Inflammatory macrophage treated with lipopolysaccharide for 1 hour (primary cell): ENCODE measurements around the gene FMNL3.
A peak's percentile ranks its signal among the peaks of the same experiment; 100 is the strongest.
"Not testable (repeated sequence)": the region's sequence is repeated elsewhere in the genome, so short reads cannot be mapped to it uniquely, and the experiment has no call there.

Source experiments
- DNase-seq, 2 donors: peaks; one replicate each; pipeline ENCODE4 v3.0.0-alpha.2; 2020 to 2022

FMNL3 gene, protein sequence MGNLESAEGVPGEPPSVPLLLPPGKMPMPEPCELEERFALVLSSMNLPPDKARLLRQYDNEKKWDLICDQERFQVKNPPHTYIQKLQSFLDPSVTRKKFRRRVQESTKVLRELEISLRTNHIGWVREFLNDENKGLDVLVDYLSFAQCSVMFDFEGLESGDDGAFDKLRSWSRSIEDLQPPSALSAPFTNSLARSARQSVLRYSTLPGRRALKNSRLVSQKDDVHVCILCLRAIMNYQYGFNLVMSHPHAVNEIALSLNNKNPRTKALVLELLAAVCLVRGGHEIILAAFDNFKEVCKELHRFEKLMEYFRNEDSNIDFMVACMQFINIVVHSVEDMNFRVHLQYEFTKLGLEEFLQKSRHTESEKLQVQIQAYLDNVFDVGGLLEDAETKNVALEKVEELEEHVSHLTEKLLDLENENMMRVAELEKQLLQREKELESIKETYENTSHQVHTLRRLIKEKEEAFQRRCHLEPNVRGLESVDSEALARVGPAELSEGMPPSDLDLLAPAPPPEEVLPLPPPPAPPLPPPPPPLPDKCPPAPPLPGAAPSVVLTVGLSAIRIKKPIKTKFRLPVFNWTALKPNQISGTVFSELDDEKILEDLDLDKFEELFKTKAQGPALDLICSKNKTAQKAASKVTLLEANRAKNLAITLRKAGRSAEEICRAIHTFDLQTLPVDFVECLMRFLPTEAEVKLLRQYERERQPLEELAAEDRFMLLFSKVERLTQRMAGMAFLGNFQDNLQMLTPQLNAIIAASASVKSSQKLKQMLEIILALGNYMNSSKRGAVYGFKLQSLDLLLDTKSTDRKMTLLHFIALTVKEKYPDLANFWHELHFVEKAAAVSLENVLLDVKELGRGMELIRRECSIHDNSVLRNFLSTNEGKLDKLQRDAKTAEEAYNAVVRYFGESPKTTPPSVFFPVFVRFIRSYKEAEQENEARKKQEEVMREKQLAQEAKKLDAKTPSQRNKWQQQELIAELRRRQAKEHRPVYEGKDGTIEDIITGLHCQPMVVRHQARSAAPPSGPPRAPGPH

DNA sequence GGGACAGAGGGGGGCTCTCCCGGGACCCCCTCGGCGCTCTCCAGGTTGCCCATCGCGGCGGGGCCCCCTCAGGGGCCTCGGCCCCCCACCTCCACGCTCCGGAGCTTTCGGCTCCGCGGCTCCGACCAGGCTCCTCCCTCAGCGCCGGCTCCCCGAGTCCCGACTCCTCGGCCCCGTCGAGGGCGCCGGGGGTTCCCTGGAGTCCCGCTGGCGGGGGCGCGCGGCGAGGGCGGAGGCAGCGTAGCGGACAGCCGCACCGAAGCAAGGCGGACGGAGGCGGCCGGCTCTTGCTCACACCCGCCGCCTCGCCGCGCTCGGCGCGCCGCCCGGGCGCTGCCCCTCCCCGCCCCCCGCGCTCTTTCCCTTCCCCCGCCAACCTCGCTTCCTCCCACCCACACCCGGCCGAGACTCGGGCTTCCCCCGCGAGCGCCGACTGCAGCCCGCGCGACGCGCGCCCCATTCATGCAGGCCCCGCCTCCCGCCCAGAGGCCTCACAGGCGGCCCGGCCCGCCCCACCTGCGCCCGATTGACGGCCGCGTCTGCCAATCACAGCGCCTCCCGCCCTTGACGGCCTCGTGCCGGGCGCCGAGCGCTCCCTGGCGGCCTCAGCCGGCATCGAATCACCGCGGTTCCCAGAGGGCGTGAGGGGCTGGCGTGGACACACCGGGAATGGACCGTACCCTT lies at the start of gene FMNL3:
FMNL3 (minus strand) TSS at position 278 of the 684 bp plus-strand sequence; CDS start at position 53, 225 bp downstream.
- DNase-seq: peak; percentile 96 to 99

DNA sequence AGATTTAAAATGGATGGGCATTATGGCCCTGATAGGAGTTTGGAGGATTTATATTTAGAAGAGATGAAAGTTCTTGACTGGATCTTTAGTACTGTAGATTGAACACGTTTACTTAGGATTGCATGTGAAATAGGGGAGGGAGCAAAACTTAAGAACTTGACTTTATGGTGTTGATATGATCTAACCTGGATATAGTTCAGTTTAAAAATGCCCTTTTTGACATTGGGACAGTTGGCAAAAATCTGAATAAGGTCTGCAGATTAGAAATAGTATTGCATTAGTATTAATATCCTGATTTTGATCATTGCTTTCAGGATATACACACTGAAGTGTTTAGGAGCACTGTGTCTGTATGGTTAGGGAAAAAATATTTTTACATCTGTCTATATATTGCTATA lies 43.8 kb upstream of the FMNL3 start:
- DNase-seq: no peak

DNA sequence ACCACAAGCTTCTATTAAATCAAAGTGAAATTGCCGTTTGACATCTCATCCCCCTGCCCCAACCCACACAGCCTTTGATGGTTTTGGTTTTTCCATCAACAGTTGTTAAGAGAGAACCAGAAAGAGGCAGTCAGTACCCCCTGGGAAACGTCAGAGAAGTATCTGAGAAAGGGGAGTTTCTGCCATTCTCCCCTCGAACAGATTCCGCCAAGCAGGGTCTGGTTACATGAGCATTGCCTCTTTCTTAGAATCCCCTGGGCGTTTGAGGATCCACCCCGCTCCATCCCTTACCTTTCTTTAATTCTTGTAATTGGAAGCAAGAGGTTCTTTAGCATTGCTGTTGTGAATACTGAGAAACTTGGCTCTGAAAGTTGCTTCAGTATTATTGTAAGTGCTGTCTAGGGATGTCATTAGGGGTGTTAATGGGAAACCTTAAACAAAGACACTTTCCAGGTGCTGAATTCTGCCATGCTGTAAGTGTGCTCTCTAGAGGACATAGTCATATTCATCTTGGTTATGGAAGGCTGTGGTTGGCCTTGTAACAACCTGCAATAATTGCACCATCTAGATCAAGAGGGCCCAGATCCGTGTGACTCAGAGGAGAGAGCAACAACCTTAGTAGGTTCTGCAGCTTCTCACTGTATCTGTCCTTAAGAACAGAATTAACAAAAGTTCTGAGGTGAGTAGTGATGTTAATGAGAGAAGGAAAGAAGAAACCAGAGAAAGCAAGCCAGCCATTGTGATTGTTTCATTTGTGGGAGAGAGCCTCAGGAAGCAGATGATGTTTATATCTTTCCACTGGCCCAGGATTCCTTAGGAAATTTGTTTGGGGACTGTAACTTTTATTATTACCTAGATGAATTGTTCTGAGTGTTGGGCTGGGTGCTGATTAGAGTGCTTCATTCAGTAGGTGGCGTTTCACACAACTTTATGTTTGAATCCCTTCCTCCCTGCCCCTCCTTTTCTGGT lies 43.1 kb upstream of the FMNL3 start:
- peak; percentile 48 to 56 for DNase-seq

DNA sequence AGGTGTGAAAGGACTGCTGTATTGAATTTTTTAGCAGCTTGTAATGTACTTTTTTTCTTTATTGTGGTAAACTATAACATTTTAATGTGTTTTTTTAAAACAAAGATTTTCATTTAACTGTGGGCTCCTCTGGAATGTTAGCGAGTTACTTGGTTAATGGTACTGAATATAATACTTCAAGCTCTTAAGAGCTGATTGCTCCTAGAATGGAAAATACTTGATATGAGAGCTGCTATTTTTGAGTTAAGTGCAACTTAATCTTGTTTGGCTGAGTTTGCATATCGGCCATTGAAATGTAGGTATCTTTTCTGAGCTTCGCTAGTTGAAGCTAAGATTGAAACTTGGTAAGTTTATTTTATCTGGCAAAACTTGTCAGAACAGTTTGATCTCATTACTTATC lies 41.6 kb upstream of the FMNL3 start:
- no peak for DNase-seq

DNA sequence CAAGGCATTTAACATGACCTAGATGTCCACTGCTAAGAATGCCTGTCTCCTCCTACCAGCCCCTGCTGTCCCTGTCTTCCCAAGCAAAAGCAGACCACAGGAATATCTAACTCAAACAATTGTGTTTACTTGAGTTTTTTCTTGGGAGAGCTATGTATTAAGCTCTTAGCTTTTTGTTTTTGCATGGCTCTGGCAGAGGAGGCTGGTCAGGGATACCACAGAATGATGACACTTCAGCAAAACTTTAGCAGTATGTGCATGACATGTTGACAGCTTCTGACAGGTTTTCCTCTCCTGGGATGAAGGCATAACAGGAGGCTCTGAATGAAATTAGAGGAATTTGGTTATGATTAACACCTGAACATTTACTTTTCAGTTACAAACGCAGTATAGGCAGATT lies 41.1 kb upstream of the FMNL3 start:
- no peak for DNase-seq

DNA sequence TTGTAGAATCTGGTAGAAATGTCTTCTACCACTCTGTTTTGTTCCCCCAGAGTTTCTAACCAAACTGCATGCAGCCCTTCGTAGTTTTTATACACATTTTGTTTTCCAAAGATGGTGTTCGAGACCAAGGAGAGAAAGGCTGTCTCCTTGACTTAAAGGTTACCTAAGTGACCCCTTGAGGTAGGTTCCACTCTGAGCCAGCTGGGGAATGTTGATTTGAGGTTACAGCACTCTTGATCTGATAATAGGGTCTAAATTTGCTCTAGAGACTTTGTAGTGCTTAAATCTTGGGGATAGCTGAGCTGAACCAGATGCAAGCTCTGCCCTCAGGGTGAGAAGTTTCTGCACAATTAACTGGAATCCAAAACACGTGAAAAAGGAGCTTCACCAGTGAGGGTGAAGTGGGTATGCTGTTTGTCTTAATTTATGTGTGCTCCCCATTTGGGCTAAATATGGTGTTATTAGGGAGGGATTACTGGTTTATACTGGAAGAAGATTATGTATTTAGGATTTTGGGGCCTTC lies 37.2 kb upstream of the FMNL3 start:
- DNase-seq: no peak

DNA sequence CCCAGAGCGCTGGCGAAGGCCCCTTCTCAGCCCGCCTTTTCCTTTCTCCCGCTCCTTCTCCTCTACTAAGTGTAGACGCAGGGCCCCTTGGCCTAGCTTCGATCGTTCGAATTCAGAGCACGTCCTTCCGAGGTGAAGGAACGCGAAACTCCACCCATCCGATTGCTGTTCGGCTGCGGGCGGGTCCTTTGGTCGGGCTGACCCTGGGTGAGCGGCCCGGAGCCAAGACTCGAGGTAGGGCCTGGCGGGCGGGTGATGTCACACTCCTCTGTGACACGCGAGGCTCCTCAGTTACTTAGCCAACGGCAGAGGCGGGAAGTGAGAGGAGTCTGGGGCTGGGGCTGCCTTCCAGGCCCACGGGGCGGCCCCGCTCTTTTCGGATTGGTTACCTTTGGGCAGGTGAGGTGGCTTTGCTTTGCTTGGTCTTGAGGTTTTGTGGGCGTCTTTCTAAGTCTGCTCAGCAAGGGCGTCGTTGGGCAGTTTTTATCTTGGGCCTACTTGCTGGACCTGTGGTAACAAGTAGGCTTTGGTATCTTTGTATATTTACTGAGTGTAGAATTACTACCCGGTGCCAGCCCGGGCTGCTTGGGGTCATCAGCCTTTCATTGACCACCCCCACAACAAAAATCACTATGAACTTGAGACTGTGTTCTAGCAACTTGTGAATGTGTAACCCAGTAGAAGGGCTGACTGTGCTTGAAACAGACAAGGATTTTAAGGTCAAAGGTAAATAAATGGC lies 34.8 kb upstream of the FMNL3 start:
- DNase-seq: peak; percentile 88 to 90

DNA sequence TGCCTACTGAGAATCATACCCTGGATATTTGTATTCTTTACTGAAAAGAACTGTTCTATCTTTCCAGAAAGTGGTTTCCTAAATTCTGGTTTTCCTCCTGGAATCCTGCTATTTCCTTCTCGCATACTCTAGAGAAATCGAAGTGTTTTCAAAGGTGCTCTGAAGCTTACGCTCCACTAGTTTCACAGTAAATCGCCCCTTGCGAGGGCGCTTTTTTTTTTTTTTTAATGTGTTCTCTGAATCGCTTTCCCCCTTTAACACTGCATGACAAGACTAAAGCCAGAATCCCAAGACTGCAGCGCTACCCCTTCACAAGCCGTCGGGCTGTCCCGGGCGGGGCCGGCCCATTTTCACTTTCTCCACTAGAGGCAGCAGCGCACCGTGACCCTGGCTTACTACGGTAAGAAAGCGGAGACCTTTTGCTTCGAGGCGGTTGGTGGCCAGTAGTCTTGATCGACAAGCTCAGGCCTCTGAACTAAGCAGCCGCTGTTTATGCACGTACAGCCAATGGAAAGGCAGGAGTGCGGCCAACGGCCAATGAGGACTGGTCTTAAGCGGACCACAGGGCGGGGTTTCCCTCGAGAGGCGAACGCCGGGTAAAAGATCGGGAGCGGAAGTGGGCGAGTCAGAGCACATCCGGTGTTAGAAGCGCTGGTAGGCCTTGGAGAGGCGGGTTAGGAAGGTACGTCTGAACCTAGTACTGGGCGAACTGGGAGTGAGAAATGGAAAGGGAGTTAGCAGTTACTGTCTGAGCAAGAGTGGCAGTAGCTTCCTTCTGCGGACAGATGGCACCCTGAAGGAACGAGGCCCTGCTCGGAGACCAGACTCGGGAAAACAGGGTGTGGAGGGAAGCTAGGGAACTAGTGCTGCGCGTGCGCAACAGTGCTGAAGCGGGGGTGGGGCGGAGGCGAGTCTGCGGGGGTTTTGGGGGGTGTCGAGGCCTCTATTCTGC lies 34.0 kb upstream of the FMNL3 start, which contains the start of gene TMBIM6:
TMBIM6 (plus strand) TSS at position 628 of the 952 bp plus-strand sequence. CDS start 10,937 bp downstream, outside the sequence.
- peak; percentile 100 for DNase-seq

DNA sequence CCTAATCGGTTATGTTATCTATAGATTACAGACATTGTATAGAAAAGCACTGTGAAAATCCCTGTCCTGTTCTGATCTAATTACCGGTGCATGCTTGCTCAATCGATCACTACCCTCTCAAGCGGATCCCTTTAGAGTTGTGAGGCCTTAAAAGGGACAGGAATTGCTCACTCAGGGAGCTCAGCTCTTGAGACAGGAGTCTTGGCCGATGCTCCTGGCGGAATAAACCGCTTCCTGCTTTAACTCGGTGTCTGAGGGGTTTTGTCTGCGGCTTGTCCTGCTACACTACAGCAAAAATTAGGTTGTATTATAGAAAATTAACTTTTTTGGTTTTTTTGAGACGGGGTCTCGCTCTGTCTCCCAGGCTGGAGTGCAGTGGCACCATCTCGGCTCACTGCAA lies 33.1 kb upstream of the FMNL3 start:
- DNase-seq: not testable (repeated sequence)

DNA sequence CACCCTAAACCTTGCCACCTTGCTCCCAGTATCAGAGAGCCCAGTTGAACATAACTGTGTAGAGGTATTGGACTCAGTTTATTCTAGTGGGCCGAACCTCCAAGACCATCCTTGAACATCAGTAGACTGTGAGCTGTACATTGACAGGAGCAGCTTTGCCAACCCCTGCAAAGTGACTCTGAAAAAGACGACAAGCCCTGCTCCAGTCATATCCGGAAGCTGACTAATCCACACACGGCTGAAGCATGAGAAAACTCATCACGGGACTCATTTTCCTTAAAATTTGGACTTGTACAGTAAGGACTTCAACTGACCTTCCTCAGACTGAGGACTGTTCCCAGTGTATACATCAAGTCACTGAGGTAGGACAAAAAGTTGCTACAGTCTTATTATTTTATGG lies 31.5 kb upstream of the FMNL3 start:
- not testable (repeated sequence) for DNase-seq

DNA sequence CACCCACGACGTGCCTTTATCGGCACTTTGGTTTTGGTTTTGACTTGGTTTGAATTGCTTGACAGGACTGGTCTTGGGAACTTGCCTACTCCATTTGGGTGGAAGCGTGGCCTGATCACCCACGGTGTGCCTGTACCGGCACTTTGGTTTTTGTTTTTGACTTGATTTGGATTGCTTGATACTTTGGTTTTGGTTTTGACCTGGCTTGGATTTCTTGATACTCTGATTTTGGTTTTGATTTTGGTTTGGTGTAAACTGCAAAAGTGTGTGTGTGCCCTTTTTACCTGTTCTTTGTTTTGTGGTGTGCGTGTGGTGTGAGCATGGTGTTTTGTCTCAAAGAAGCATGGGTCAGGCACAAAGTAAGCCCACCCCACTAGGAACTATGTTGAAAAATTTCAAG lies 27.7 kb upstream of the FMNL3 start:
- DNase-seq: not testable (repeated sequence)

DNA sequence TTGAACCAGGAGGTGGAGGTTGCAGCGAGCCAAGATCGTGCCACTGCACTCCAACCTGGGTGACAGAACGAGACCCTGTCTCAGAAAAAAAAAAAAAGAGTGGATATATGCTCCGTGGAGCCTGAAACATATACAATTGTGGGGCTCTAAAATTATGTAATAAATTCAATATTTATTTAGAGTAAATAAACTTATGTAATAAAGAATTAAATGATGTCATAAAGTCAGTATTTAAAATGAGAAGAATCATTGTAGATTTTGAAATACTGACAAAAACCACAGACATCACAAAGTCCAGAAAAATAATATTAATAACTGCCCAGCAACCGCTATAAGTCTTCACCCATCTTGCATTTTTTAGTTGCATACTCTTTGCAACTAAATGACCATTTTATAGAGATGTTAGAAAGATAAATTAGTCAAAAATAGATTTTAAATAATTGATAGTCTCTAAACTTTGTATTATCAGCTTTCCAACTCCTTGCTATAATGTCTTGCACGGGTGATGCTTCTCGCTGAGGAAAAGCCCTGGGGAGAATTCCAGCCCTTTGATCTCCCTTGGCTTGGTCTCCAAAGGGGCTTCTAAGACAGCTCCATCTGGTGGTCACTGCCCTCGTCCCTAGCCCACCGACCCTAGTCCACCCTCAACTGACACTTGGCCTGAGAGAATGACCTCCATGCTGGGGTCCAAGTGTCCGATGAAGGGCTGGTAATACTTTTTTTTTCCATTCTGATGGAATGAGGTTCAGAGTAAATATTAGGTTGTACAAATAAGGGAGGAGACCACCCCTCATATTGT lies 26.2 kb upstream of the FMNL3 start:
- DNase-seq: no peak

DNA sequence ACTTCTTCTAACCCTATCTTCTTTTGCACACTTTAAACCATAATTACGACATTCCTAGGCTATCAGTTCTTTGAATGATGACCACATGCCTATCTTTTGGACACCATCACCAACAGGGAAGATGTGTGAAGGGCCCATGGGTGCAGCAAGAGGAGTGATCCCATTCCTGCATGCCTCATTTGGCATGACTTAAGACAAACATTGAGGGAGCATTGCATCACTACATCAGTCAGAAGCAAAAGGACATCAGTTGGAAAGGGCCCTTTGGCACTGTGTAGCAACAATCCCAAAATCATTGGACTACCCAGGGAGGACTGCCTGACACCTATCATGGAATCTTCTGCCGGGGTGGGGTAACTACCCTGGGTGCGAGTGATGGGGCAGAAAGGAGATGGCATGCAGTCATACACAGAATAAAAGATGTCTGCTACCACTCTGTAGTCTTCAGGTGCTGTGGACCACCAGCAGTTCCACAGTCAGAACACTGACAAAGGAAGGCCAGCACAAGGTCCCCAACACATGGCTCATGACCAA lies 23.4 kb upstream of the FMNL3 start:
- peak in 1 of 2 donors; percentile 29 for DNase-seq

DNA sequence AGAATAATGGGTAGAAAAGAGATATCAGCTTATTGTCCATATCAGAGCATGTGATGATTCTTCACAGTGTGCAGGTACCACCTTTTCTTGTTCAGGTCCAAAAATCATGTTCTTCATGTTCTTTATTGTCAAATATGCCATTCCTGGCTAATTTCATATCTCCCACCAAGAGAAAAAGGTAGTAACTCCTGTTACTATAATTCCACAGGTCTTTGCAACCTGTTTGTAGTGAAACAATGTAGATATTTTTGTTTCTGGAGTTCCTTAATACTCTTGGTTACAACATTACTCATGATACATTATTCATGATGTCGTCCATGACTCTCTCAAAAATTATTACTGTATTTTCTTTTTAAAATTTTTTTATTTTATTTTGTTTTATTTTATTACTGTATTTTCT lies 22.8 kb upstream of the FMNL3 start:
- no peak for DNase-seq

DNA sequence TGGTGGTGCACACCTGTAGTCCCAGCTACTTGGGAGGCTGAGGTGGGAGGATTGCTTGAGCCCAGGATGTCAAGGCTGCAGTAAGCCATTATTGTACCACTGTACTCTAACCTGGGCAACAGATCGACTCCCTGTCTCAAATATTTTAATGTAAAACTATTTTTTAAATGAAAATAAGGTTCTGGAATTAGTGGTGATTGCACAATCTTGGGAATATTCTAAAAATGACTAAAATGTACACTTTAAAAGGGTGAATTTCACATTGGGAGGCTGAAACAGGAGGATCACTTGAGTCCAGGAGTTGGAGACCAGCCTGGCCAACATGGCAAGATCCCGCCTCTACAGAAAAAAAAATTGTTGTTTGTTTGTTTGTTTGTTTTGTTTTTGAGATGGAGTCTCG lies 21.2 kb upstream of the FMNL3 start:
- DNase-seq: no peak

DNA sequence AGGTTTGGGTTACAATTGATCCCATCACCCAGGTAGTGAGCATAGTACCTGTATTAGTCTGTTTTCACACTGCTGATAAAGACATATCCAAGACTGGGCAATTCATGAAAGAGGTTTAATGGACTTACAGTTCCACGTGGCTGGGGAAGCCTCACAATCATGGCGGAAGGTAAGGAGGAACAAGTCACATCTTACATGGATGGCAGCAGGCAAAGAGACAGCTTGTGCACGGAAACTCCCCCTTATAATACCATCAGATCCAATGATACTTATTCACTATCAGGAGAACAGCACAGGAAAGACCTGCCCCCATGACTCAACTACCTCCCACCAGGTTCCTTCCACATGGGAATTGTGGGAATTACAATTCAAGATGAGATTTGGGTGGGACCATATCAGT lies 14.2 kb upstream of the FMNL3 start:
- not testable (repeated sequence) for DNase-seq

DNA sequence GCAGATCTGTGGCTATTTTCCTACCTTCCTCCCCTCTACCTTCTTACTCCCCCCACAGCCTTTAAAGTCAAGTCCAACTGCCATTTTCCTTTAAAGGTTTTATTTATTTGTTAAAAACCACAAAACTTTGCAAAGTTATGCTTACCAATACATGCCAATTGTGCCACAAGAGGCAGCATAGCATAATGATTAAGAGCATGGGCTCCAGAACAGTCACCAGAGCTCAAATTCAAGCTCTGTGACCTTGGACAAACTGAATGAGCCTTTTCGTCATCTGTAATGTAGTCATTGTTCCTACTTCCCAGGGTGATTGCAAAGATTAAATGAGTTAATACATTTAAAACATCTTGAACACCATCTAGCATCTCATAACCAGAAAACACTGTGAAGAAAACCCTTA lies 13.0 kb upstream of the FMNL3 start:
- DNase-seq: no peak

DNA sequence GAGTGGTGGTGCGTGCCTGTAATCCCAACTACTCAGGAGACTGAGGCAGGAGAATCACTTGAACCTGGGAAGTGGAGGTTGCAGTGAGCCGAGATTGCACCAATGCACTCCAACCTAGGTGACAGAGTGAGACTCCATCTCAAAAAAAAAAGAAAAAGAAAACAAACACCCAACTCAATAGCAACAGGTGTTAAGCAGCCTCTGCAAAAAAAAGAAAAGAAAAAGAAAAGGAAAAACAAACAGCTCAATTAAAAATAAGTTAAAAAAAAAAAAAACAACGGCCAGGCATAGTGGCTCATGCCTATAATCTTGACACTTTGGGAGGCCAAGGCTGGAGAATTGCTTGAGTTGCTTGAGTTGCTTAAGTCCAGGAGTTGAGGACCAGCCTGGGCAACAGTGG lies 10.6 kb upstream of the FMNL3 start:
- DNase-seq: not testable (repeated sequence)
